Measurements from ENCODE around the gene LGI2. TPM values are rescaled to one million over a fixed set of nuclear protein-coding genes. Genes with fewer than 3 reads are reported as not detected.

LGI2 gene
- total and polyA plus RNA-seq, 4 donors: 0.05 to 0.19 (median 0.08) TPM; not detected in 1

- H3K27me3 ChIP-seq (ENCODE audit: control insufficient read depth in 4 of 4, insufficient read depth in 4 of 4, low read length in 3 of 4): peaks cover 0 to 15% (median 9%) of the 10 kb centered on the region in 4 donors
- H3K27ac ChIP-seq (ENCODE audit: low read depth in 1 of 2, low read length in 2 of 2): no peak overlapping the region
- no peak overlapping the region for H3K9ac ChIP-seq (ENCODE audit: low read depth in 1 of 2, low read length in 2 of 2)
- H3K9me3 ChIP-seq (ENCODE audit: control insufficient read depth in 4 of 4, low read length in 3 of 4): no peaks in the 10 kb centered on the region
- H3K36me3 ChIP-seq (ENCODE audit: control insufficient read depth in 4 of 4, insufficient read depth in 3 of 4, low read depth in 1 of 4, low read length in 3 of 4): no peaks in the 10 kb centered on the region
- no peak for DNase-seq (ENCODE audit: low spot score)
- TF ChIP-seq RXRA (IDR thresholded peaks at IDR 0.05) (no peak), CTCF (IDR thresholded peaks at IDR 0.05; ENCODE audit: low read depth, low read length, missing input control) (no peak), NR2F2 (IDR thresholded peaks at IDR 0.05) (no peak), EGR1 (IDR thresholded peaks at IDR 0.05; ENCODE audit: low read depth in 2 of 2) (no peak), HNF4G (IDR thresholded peaks at IDR 0.05) (no peak), TAF1 (conservative IDR thresholded peaks at IDR 0.05) (no peak), FOXA2 (IDR thresholded peaks at IDR 0.05) (no peak), SP1 (IDR thresholded peaks at IDR 0.05) (no peak), JUND (IDR thresholded peaks at IDR 0.05) (no peak), RAD21 (IDR thresholded peaks at IDR 0.05) (no peak), HNF4A (conservative IDR thresholded peaks at IDR 0.05) (no peak), FOXA1 (IDR thresholded peaks at IDR 0.05) (no peak)
- TF ChIP-seq, protein P1, sequence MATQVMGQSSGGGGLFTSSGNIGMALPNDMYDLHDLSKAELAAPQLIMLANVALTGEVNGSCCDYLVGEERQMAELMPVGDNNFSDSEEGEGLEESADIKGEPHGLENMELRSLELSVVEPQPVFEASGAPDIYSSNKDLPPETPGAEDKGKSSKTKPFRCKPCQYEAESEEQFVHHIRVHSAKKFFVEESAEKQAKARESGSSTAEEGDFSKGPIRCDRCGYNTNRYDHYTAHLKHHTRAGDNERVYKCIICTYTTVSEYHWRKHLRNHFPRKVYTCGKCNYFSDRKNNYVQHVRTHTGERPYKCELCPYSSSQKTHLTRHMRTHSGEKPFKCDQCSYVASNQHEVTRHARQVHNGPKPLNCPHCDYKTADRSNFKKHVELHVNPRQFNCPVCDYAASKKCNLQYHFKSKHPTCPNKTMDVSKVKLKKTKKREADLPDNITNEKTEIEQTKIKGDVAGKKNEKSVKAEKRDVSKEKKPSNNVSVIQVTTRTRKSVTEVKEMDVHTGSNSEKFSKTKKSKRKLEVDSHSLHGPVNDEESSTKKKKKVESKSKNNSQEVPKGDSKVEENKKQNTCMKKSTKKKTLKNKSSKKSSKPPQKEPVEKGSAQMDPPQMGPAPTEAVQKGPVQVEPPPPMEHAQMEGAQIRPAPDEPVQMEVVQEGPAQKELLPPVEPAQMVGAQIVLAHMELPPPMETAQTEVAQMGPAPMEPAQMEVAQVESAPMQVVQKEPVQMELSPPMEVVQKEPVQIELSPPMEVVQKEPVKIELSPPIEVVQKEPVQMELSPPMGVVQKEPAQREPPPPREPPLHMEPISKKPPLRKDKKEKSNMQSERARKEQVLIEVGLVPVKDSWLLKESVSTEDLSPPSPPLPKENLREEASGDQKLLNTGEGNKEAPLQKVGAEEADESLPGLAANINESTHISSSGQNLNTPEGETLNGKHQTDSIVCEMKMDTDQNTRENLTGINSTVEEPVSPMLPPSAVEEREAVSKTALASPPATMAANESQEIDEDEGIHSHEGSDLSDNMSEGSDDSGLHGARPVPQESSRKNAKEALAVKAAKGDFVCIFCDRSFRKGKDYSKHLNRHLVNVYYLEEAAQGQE (IDR thresholded peaks at IDR 0.05): no peak
- TF ChIP-seq, protein P2, sequence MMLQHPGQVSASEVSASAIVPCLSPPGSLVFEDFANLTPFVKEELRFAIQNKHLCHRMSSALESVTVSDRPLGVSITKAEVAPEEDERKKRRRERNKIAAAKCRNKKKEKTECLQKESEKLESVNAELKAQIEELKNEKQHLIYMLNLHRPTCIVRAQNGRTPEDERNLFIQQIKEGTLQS (IDR thresholded peaks at IDR 0.05): no peak
- TF ChIP-seq, protein P3, sequence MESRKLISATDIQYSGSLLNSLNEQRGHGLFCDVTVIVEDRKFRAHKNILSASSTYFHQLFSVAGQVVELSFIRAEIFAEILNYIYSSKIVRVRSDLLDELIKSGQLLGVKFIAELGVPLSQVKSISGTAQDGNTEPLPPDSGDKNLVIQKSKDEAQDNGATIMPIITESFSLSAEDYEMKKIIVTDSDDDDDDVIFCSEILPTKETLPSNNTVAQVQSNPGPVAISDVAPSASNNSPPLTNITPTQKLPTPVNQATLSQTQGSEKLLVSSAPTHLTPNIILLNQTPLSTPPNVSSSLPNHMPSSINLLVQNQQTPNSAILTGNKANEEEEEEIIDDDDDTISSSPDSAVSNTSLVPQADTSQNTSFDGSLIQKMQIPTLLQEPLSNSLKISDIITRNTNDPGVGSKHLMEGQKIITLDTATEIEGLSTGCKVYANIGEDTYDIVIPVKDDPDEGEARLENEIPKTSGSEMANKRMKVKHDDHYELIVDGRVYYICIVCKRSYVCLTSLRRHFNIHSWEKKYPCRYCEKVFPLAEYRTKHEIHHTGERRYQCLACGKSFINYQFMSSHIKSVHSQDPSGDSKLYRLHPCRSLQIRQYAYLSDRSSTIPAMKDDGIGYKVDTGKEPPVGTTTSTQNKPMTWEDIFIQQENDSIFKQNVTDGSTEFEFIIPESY (IDR thresholded peaks at IDR 0.05): no peak
- peaks cover 5 to 12% (median 6%) of the 10 kb centered on the region in 4 donors for H3K4me1 ChIP-seq (ENCODE audit: control insufficient read depth in 4 of 4, insufficient read depth in 4 of 4, low read length in 3 of 4)
- H3K4me3 ChIP-seq (ENCODE audit: low read depth in 1 of 3, low read length in 3 of 3): no peak overlapping the region
- WGBS: 31% methylated on average over 19 of the region's 19 CpGs
Measured at GRCh38 chr4:25029479-25030276, 1.1 kb downstream of the LGI2 start.

DNA sequence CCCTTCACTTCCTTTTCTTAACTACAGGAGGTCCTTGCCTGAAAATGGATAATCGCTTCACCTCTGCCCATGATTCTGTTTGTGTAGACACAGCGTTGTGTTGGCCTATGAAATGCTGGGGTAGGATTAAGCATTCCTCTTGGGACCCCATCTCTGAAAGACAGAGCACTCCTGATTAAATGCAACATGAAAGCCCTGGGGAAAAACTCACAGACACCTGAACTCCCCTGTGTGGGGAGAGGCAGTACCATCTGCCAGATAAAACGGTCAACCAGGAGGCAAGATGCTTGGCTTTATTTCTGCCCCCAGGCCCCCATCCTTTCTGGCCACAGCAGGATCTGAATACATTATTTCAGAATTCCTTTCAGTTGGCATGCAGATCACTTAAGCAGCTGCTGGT is 1.9 kb downstream of the LGI2 start:
- 92% methylated on average over 3 of the region's 3 CpGs for WGBS
- TF ChIP-seq, protein P2 (IDR thresholded peaks at IDR 0.05): no peak
- TF ChIP-seq, protein P1 (IDR thresholded peaks at IDR 0.05): no peak
- no peak for TF ChIP-seq YY1 (IDR thresholded peaks at IDR 0.05)
- no peak for TF ChIP-seq HNF4A (conservative IDR thresholded peaks at IDR 0.05)
- no peak for TF ChIP-seq EGR1 (IDR thresholded peaks at IDR 0.05; ENCODE audit: low read depth in 2 of 2)
- TF ChIP-seq, protein P4, sequence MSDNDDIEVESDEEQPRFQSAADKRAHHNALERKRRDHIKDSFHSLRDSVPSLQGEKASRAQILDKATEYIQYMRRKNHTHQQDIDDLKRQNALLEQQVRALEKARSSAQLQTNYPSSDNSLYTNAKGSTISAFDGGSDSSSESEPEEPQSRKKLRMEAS (IDR thresholded peaks at IDR 0.05): no peak
- no peak for TF ChIP-seq GABPA (IDR thresholded peaks at IDR 0.05 in 1 of 2, conservative IDR thresholded peaks at IDR 0.05 in 1 of 2)

More for the DNA sequence above, 1.9 kb downstream of the LGI2 start:
- H3K9me3 ChIP-seq (ENCODE audit: control insufficient read depth in 4 of 4, low read length in 3 of 4): no peaks in the 10 kb centered on the region
- DNase-seq (ENCODE audit: low spot score): no peak
- no peak overlapping the region for H3K4me3 ChIP-seq (ENCODE audit: low read depth in 1 of 3, low read length in 3 of 3)
- no peak overlapping the region for H3K27ac ChIP-seq (ENCODE audit: low read depth in 1 of 2, low read length in 2 of 2)
- H3K9ac ChIP-seq (ENCODE audit: low read depth in 1 of 2, low read length in 2 of 2): no peak overlapping the region
- peaks cover 0 to 15% (median 9%) of the 10 kb centered on the region in 4 donors for H3K27me3 ChIP-seq (ENCODE audit: control insufficient read depth in 4 of 4, insufficient read depth in 4 of 4, low read length in 3 of 4)
- H3K36me3 ChIP-seq (ENCODE audit: control insufficient read depth in 4 of 4, insufficient read depth in 3 of 4, low read depth in 1 of 4, low read length in 3 of 4): no peaks in the 10 kb centered on the region
- H3K4me1 ChIP-seq (ENCODE audit: control insufficient read depth in 4 of 4, insufficient read depth in 4 of 4, low read length in 3 of 4): peaks cover 5 to 12% (median 6%) of the 10 kb centered on the region in 4 donors
